Keratinocyte (primary cell): ENCODE results near the gene TAB3. TPM values are rescaled to one million over a fixed set of nuclear protein-coding genes. Genes with fewer than 3 reads are reported as not detected.

Source experiments
- DNase-seq: peaks from one replicate; pipeline ENCODE4 v3.0.0-alpha.2; 2011; ENCODE audit warnings: low read depth, missing footprints, low spot score
- FAIRE-seq: peaks from 2 replicates; lab custom pipeline; 2011; peaks lifted over from hg19 to GRCh38; lab: Jason Lieb, UNC
- H2AFZ ChIP-seq: 2 replicates; pipeline ENCODE4 v1.6.0; 2012; ENCODE audit warnings: low read length, control low read depth, inconsistent platforms; ENCODE audit not compliant: control insufficient read depth
- H3K27ac ChIP-seq: 2 replicates; pipeline ENCODE4 v1.5.1; 2011; ENCODE audit warnings: low read length; ENCODE audit not compliant: control insufficient read depth, insufficient read depth
- H3K27me3 ChIP-seq: 3 replicates; pipeline ENCODE4 v1.6.0; 2011; ENCODE audit warnings: low read length; ENCODE audit not compliant: control insufficient read depth, insufficient read depth; ENCODE audit errors: extremely low read depth
- H3K36me3 ChIP-seq, 2 experiments: 2 replicates in 1 of 2; 3 replicates in 1 of 2; pipeline ENCODE4 v1.5.1; 2011; ENCODE audit warnings: low read length in 2 of 2, mild to moderate bottlenecking in 1 of 2; ENCODE audit not compliant: control insufficient read depth in 2 of 2, insufficient read depth in 2 of 2; ENCODE audit errors: extremely low read depth in 1 of 2
- H3K4me1 ChIP-seq: 3 replicates; pipeline ENCODE4 v1.5.1; 2011; ENCODE audit warnings: low read length; ENCODE audit not compliant: control insufficient read depth, insufficient read depth; ENCODE audit errors: extremely low read depth
- H3K4me2 ChIP-seq: 3 replicates; pipeline ENCODE4 v1.6.0; 2011; ENCODE audit warnings: low read depth, low read length; ENCODE audit not compliant: control insufficient read depth, insufficient read depth; ENCODE audit errors: extremely low read depth
- H3K4me3 ChIP-seq, 3 experiments: fragments of 200-600 bp in 1 of 3; sonication (generic) in 1 of 3; 2 replicates in 2 of 3; 3 replicates in 1 of 3; pipeline ENCODE4 v1.5.1; 2011 to 2016; ENCODE audit warnings: low read length in 3 of 3, mild to moderate bottlenecking in 3 of 3, control low read depth in 2 of 3, inconsistent platforms in 1 of 3, low read depth in 1 of 3, mixed read lengths in 1 of 3, mixed run types in 1 of 3, moderate library complexity in 1 of 3; ENCODE audit not compliant: control insufficient read depth in 2 of 3, insufficient read depth in 2 of 3; ENCODE audit errors: extremely low read depth in 1 of 3
- H3K79me2 ChIP-seq: 2 replicates; pipeline ENCODE4 v1.6.0; 2012; ENCODE audit warnings: low read length; ENCODE audit not compliant: control insufficient read depth, insufficient read depth
- H3K9ac ChIP-seq: 3 replicates; pipeline ENCODE4 v1.6.0; 2011; ENCODE audit warnings: low read length; ENCODE audit not compliant: control insufficient read depth, insufficient read depth; ENCODE audit errors: extremely low read depth
- H3K9me1 ChIP-seq: 3 replicates; pipeline ENCODE4 v1.6.0; 2011; ENCODE audit warnings: low read length; ENCODE audit not compliant: control insufficient read depth, insufficient read depth; ENCODE audit errors: extremely low read depth
- H3K9me3 ChIP-seq: 2 replicates; pipeline ENCODE4 v1.5.1; 2012; ENCODE audit warnings: low read depth, low read length; ENCODE audit not compliant: control insufficient read depth
- H4K20me1 ChIP-seq: 3 replicates; pipeline ENCODE4 v1.6.0; 2011; ENCODE audit warnings: low read length; ENCODE audit not compliant: control insufficient read depth, insufficient read depth; ENCODE audit errors: extremely low read depth
- CTCF ChIP-seq, 3 experiments: IDR thresholded peaks in 1 of 3; conservative IDR thresholded peaks in 1 of 3; optimal IDR thresholded peaks in 1 of 3; 2 replicates in 2 of 3; 3 replicates in 1 of 3; pipeline versions ENCODE3 to v1.5.1; 2011; ENCODE audit warnings: low read length in 3 of 3, mild to moderate bottlenecking in 3 of 3, moderate library complexity in 2 of 3, control low read depth in 1 of 3, inconsistent platforms in 1 of 3; ENCODE audit not compliant: insufficient read depth in 2 of 3; ENCODE audit errors: extremely low read depth in 1 of 3
- EZH2 ChIP-seq: IDR thresholded peaks from one replicate; pipeline ENCODE4 v1.6.1; 2012; ENCODE audit warnings: inconsistent platforms, mild to moderate bottlenecking, low read length, moderate library complexity
- dilution Hi-C: fragments of 300-500 bp; cut with MboI; formaldehyde crosslinking; loops from one replicate; pipeline ENCODE4 v1.7.0; 2020; ENCODE audit warnings: low sequenced_read_pairs; ENCODE audit not compliant: extremely low pct_ligation_motif_present
- polyA plus RNA-seq, 5 experiments: library from polyadenylated mRNA; depleted of rRNA in 3 of 5; stranded (reverse) in 3 of 5; stranded (forward) in 1 of 5; unstranded in 1 of 5; fragments of >200 nt; gene quantifications; 1 replicate in 1 of 5; 2 replicates in 3 of 5; 3 replicates in 1 of 5; pipeline versions ENCODE4 v1.2.1 to v1.2.3, GENCODE V29; 2011 to 2012; ENCODE audit warnings: missing spikeins in 2 of 5, low read depth in 1 of 5, low replicate concordance in 1 of 5

The TAB3 gene
- polyA plus RNA-seq, 1 donor (not counting 4 experiments of a cell fraction or from before 2014, with no cell fraction given): 25.5 TPM

GRCh38 chrX:30865015-30865414, 24.0 kb downstream of the TAB3 start:
- no peaks in the 10 kb centered on the region for H3K36me3 ChIP-seq
- dilution Hi-C loops: no loop called here
- no peak for FAIRE-seq

GRCh38 chrX:30864383-30864785, 24.7 kb downstream of the TAB3 start:
- DNase-seq: no peak
- Histone ChIP-seq H3K4me1 (no peaks in the 10 kb centered on the region), H3K4me2 (no peak overlapping the region), H4K20me1 (no peaks in the 10 kb centered on the region), H3K9ac (no peak overlapping the region), H3K36me3 (no peaks in the 10 kb centered on the region), H3K9me3 (no peaks in the 10 kb centered on the region), H3K27me3 (no peaks in the 10 kb centered on the region), H3K9me1 (no peaks in the 10 kb centered on the region), H2AFZ (no peak overlapping the region), H3K79me2 (no peaks in the 10 kb centered on the region), H3K4me3 (no peak overlapping the region), H3K27ac (no peak overlapping the region)
- no peak for FAIRE-seq
- no peak for TF ChIP-seq CTCF (optimal IDR thresholded peaks at IDR 0.05 in 1 of 3, IDR thresholded peaks at IDR 0.05 in 1 of 3, conservative IDR thresholded peaks at IDR 0.05 in 1 of 3; ENCODE audit: extremely low read depth in 1 of 3, insufficient read depth in 2 of 3, low read length in 3 of 3)
- no peak for TF ChIP-seq EZH2
- dilution Hi-C loops: no loop called here

More at GRCh38 chrX:30865015-30865414, 24.0 kb downstream of the TAB3 start:
- H3K4me2 ChIP-seq: no peak overlapping the region
- TF ChIP-seq CTCF (optimal IDR thresholded peaks at IDR 0.05 in 1 of 3, IDR thresholded peaks at IDR 0.05 in 1 of 3, conservative IDR thresholded peaks at IDR 0.05 in 1 of 3; ENCODE audit: extremely low read depth in 1 of 3, insufficient read depth in 2 of 3, low read length in 3 of 3) (peak; percentile 26 to 35 (median 28)), EZH2 (no peak)
- H3K27me3 ChIP-seq: no peaks in the 10 kb centered on the region
- H2AFZ ChIP-seq: no peak overlapping the region
- no peaks in the 10 kb centered on the region for H3K79me2 ChIP-seq
- H3K27ac ChIP-seq: no peak overlapping the region
- no peak overlapping the region for H3K9ac ChIP-seq
- H3K9me1 ChIP-seq: no peaks in the 10 kb centered on the region
- H3K9me3 ChIP-seq: no peaks in the 10 kb centered on the region
- no peak for DNase-seq
- no peaks in the 10 kb centered on the region for H3K4me1 ChIP-seq
- H4K20me1 ChIP-seq: no peaks in the 10 kb centered on the region
- no peak overlapping the region for H3K4me3 ChIP-seq
